Skeletal muscle satellite cell (primary cell): ENCODE data around the gene AIPL1.

Source experiments
- H3K27me3 ChIP-seq: 2 replicates; pipeline ENCODE4 v1.7.0; 2013; ENCODE audit warnings: low read length; ENCODE audit not compliant: control insufficient read depth, insufficient read depth
- H3K36me3 ChIP-seq: 2 replicates; pipeline ENCODE4 v1.7.0; 2013; ENCODE audit warnings: mild to moderate bottlenecking, control low read depth, low read length; ENCODE audit not compliant: insufficient read depth
- H3K4me1 ChIP-seq: 2 replicates; pipeline ENCODE4 v1.7.0; 2013; ENCODE audit warnings: low read length; ENCODE audit not compliant: control insufficient read depth, insufficient read depth
- H3K4me2 ChIP-seq: 2 replicates; pipeline ENCODE4 v1.7.0; 2013; ENCODE audit warnings: mild to moderate bottlenecking, low read length
- H3K4me3 ChIP-seq: 2 replicates; pipeline ENCODE4 v1.7.0; 2013; ENCODE audit warnings: low read length
- H3K9ac ChIP-seq: 2 replicates; pipeline ENCODE4 v1.7.0; 2013; ENCODE audit warnings: mild to moderate bottlenecking, low read depth, low read length, moderate library complexity
- H3K9me3 ChIP-seq: replicated peaks from 2 replicates; pipeline ENCODE4 v1.7.0; 2013; ENCODE audit warnings: mild to moderate bottlenecking, control low read depth, low read length

The AIPL1 gene

GRCh38 chr17:6392609-6393350, 42.1 kb downstream of the AIPL1 start:
- peaks cover 39% of the 10 kb centered on the region for H3K27me3 ChIP-seq
- no peaks in the 10 kb centered on the region for H3K4me1 ChIP-seq
- H3K4me2 ChIP-seq, result no peak overlapping the region
- H3K9ac ChIP-seq, result no peak overlapping the region
- no peaks in the 10 kb centered on the region for H3K9me3 ChIP-seq
- no peak overlapping the region for H3K4me3 ChIP-seq
- no peaks in the 10 kb centered on the region for H3K36me3 ChIP-seq

DNA sequence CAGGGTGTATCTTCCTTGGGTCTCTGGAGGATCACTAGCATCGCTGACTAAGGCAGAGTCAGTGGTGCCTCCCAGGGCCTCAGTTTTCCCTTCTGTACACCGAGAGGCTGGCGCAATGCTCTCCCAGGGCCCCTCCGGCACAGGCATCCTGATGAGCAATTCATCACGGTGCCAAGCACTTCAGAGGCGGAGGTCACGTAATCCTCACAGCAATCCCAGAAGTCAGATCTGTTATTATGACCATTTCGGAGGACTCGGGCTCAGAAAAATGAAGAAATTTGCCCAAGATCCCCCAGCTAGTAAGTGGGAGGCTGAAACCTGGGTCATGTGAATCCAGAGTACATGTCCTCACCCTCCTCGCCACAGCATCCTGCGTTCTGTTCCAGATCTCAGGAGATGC, 46.5 kb downstream of the AIPL1 start:
- Histone ChIP-seq H3K9me3 (no peaks in the 10 kb centered on the region), H3K27me3 (peaks cover 22% of the 10 kb centered on the region)

GRCh38 chr17:6387858-6388257, 47.1 kb downstream of the AIPL1 start:
- no peak overlapping the region for H3K4me3 ChIP-seq
- H3K9me3 ChIP-seq, result no peaks in the 10 kb centered on the region
- H3K4me1 ChIP-seq, result no peaks in the 10 kb centered on the region
- no peak overlapping the region for H3K4me2 ChIP-seq
- H3K36me3 ChIP-seq, result no peaks in the 10 kb centered on the region
- H3K27me3 ChIP-seq, result peaks cover 16% of the 10 kb centered on the region
- no peak overlapping the region for H3K9ac ChIP-seq

More for the DNA sequence above, 46.5 kb downstream of the AIPL1 start:
- H3K4me2 ChIP-seq, result no peak overlapping the region
- H3K9ac ChIP-seq, result no peak overlapping the region
- no peaks in the 10 kb centered on the region for H3K4me1 ChIP-seq
- H3K36me3 ChIP-seq, result no peaks in the 10 kb centered on the region
- no peak overlapping the region for H3K4me3 ChIP-seq

DNA sequence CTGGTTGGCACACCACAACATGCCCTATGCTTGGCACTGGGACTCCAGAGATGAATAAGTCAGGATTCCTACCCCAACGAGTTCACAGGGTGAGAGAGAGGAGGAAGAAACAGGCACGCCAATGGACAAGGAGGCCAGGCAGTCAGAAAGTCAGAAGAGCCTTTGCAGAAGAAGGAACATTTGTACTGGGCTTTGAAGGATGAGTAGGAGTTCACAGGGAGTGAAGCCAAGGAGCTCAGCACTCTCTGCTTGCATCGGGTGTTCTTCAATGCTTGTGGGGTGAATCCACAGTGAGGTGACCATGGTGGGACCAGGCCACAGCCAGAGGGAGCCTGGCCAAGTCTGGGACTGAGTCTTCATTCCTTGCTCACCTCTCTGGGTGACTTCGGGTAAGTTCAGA, 47.5 kb downstream of the AIPL1 start:
- Histone ChIP-seq H3K4me3 (no peak overlapping the region), H3K9ac (no peak overlapping the region), H3K4me1 (no peaks in the 10 kb centered on the region), H3K9me3 (no peaks in the 10 kb centered on the region), H3K36me3 (no peaks in the 10 kb centered on the region), H3K4me2 (no peak overlapping the region), H3K27me3 (peaks cover 12% of the 10 kb centered on the region)

GRCh38 chr17:6386041-6386630, 48.8 kb downstream of the AIPL1 start:
- peaks cover 12% of the 10 kb centered on the region for H3K27me3 ChIP-seq
- no peak overlapping the region for H3K4me3 ChIP-seq
- no peaks in the 10 kb centered on the region for H3K36me3 ChIP-seq
- H3K9me3 ChIP-seq, result no peaks in the 10 kb centered on the region
- H3K4me1 ChIP-seq, result no peaks in the 10 kb centered on the region
- H3K9ac ChIP-seq, result no peak overlapping the region
- H3K4me2 ChIP-seq, result no peak overlapping the region

- peaks cover 12% of the 10 kb centered on the region for H3K27me3 ChIP-seq
- H3K4me3 ChIP-seq, result no peak overlapping the region
- no peak overlapping the region for H3K9ac ChIP-seq
- H3K36me3 ChIP-seq, result no peaks in the 10 kb centered on the region
- no peaks in the 10 kb centered on the region for H3K4me1 ChIP-seq
- no peaks in the 10 kb centered on the region for H3K9me3 ChIP-seq
- no peak overlapping the region for H3K4me2 ChIP-seq
Observed at GRCh38 chr17:6384481-6384880, 50.4 kb downstream of the AIPL1 start.

DNA sequence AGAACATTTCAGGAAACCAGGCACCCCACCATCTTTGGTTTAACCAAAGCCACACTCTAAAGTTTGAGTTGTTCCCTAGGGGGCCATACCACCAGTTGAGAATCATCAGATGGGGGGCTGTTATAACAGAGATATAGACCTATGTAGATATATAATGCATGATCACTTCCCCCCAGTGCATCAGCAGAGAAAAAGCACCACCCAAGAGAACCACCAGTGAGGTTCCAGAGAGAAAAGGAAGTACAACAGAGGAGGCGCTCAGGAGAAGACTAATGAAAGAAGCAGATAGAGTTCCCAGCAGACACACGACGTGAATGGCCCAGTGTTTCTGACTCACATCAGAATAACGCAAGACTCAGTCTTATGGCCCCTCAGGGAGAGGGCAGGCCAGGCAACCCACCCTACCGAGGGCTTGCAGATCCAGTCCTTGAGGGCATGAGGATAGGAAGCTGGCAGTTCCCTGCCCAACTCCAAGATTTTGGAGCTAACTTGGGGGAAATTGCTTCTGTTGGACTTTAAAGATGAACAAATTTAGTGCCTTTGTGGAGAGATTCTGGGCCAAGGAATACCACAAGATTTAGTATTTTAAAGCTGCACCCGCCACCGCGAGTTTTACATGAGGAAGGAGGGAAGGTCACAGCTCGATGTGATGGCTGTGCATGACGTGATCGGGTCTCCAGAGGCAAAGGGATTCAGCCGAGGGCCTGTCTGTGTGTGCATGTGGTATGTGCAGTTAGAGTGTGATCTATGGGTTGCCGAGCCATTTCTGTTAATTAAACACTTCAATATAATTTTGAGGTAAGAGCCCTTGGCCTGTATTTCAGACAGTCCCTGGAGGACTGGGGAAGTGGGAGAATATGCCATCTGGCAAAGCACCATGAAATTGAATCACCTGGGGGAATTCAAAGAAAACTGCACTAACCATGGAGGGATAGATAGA, 53.1 kb downstream of the AIPL1 start:
- no peak overlapping the region for H3K4me2 ChIP-seq
- no peaks in the 10 kb centered on the region for H3K4me1 ChIP-seq
- H3K36me3 ChIP-seq, result no peaks in the 10 kb centered on the region
- no peaks in the 10 kb centered on the region for H3K9me3 ChIP-seq
- no peak overlapping the region for H3K9ac ChIP-seq
- no peak overlapping the region for H3K4me3 ChIP-seq
- peaks cover 5% of the 10 kb centered on the region for H3K27me3 ChIP-seq

DNA sequence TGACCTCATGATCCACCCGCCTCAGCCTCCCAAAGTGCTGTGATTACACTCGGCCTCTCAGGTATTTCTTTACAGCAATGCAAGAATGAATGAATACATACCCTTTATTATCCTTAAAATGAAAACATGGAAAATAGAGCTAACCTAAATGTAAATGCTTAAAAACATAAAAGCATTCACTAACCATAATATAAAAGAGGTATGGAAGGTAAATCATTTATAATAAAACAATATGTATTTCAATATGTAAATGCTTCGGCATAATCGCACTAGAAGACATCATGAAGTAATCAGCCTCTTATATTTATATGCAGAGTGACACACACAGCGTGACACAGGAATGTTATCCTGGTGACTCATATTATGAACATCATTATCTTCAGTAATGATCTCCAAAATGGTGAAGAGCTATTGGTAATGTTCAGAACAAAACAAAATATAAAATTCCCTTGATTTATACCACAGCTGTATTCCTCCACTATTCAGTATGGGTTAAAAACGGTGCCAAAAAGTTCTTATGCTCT, 53.9 kb downstream of the AIPL1 start:
- H3K4me3 ChIP-seq, result no peak overlapping the region
- H3K4me1 ChIP-seq, result no peaks in the 10 kb centered on the region
- no peak overlapping the region for H3K4me2 ChIP-seq
- H3K9me3 ChIP-seq, result no peaks in the 10 kb centered on the region
- H3K9ac ChIP-seq, result no peak overlapping the region
- no peaks in the 10 kb centered on the region for H3K36me3 ChIP-seq
- H3K27me3 ChIP-seq, result peaks cover 5% of the 10 kb centered on the region

DNA sequence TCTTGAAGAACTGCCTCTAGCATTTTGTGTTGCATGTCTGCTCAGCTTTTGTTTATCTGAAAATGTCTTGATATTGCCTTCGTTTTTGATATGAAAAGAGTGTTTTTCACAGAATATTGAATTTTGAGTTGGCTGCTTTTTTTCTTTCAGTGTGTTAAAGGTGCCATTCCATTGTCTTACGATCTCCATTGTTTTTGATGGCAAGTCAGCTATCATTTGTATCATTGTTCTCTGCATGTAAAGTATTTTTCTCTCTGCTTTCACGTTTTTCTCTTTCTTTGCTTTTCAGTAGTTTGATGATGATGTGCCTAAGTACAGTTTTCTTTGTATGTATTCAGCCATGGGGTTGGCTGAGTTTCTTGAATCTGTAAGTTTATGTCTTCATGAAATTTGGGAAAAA, 57.0 kb downstream of the AIPL1 start:
- Histone ChIP-seq H3K27me3 (peaks cover 18% of the 10 kb centered on the region), H3K9ac (no peak overlapping the region), H3K9me3 (no peaks in the 10 kb centered on the region), H3K4me3 (no peak overlapping the region), H3K4me1 (no peaks in the 10 kb centered on the region), H3K36me3 (no peaks in the 10 kb centered on the region), H3K4me2 (no peak overlapping the region)

- H3K4me3 ChIP-seq, result no peak overlapping the region
- no peaks in the 10 kb centered on the region for H3K36me3 ChIP-seq
- no peak overlapping the region for H3K9ac ChIP-seq
- H3K27me3 ChIP-seq, result peaks cover 18% of the 10 kb centered on the region
- H3K4me1 ChIP-seq, result no peaks in the 10 kb centered on the region
- no peaks in the 10 kb centered on the region for H3K9me3 ChIP-seq
- H3K4me2 ChIP-seq, result no peak overlapping the region
Observed at GRCh38 chr17:6376931-6377361, 58.0 kb downstream of the AIPL1 start.

GRCh38 chr17:6374761-6375312, 60.1 kb downstream of the AIPL1 start:
- H3K9me3 ChIP-seq, result no peaks in the 10 kb centered on the region
- H3K4me1 ChIP-seq, result no peaks in the 10 kb centered on the region
- no peak overlapping the region for H3K4me2 ChIP-seq
- H3K36me3 ChIP-seq, result no peaks in the 10 kb centered on the region
- H3K4me3 ChIP-seq, result no peak overlapping the region
- peaks cover 18% of the 10 kb centered on the region for H3K27me3 ChIP-seq
- no peak overlapping the region for H3K9ac ChIP-seq
